Psoas muscle (tissue), 8 donors: Measurements from ENCODE around the gene FXR1. TPM values are rescaled to one million over a fixed set of nuclear protein-coding genes. Genes with fewer than 3 reads are reported as not detected.
"Not testable (repeated sequence)": the region's sequence is repeated elsewhere in the genome, so short reads cannot be mapped to it uniquely, and the experiment has no call there.

ENCODE experiments used
- ATAC-seq, 4 donors: fragments of 200-7000 bp; cut with Tn5 transposase; one replicate each; pipeline ENCODE4 v1.9.1; 2020; ENCODE audit warnings: moderate library complexity in 3 of 4, mild to moderate bottlenecking in 2 of 4
- DNase-seq, 2 donors: peaks; one replicate each; pipeline ENCODE4 v3.0.0-alpha.2; 2020
- H3K27ac ChIP-seq: fragments of 200-600 bp; one replicate; pipeline ENCODE4 v1.8.0; 2022
- H3K27me3 ChIP-seq, 3 donors: fragments of 200-600 bp in 1 of 3; one replicate each; pipeline versions ENCODE4 v1.6.1 to v1.8.0; 2013 to 2022; ENCODE audit warnings: low read length in 2 of 3, mild to moderate bottlenecking in 2 of 3, moderate library complexity in 1 of 3; ENCODE audit not compliant: insufficient read depth in 3 of 3
- H3K36me3 ChIP-seq, 2 donors: fragments of 200-600 bp in 1 of 2; one replicate each; pipeline versions ENCODE4 v1.6.1 to v1.8.0; 2013 to 2022; ENCODE audit warnings: low read depth in 1 of 2, mild to moderate bottlenecking in 1 of 2, moderate library complexity in 1 of 2; ENCODE audit not compliant: insufficient read depth in 1 of 2
- H3K4me1 ChIP-seq: fragments of 200-600 bp; one replicate; pipeline ENCODE4 v1.8.0; 2022
- H3K4me3 ChIP-seq: fragments of 200-600 bp; one replicate; pipeline ENCODE4 v1.8.0; 2022; ENCODE audit warnings: mild to moderate bottlenecking
- H3K9me3 ChIP-seq: fragments of 200-600 bp; one replicate; pipeline ENCODE4 v1.8.0; 2022
- CTCF ChIP-seq: fragments of 200-600 bp; IDR thresholded peaks from one replicate; pipeline ENCODE4 v1.8.0; 2022; ENCODE audit warnings: antibody characterized with exemption
- WGBS, 3 donors: extraction: QIAGEN DNeasy Blood & Tissue Kit; methylation state at CpG; one replicate each; pipeline versions ENCODE4 v1.1.6 to v1.1.7; 2013; 5-methylcytosine and 5-hydroxymethylcytosine counted together
- intact Hi-C, 2 donors: fragments of 100-400 bp; cut with DNase I; formaldehyde crosslinking; loops; one replicate each; pipeline versions ENCODE4 v1.11.0 to v1.14.2; 2022
- polyA plus RNA-seq, 3 donors: library from polyadenylated mRNA; stranded (reverse); fragments of 200-250 nt; gene quantifications; one replicate each; pipeline ENCODE4 v1.2.3, GENCODE V29; 2013
- total RNA-seq, 4 donors: library from RNA; stranded (reverse); fragmentation: NEBNext Ultra II Directional in 2 of 4; extraction: Animal tissue kit (Norgen Biotek cat#: 25700) in 2 of 4; gene quantifications; one replicate each; pipeline versions ENCODE4 v1.2.1 to v1.2.4, GENCODE V29; 2021 to 2023
- donor health status: healthy with polysubstance abuse.
- donor health status: DM: no; HTN: no; CAD: no; lungs with moderate emphysema.
- donor health status: Bipolar disorder and iron deficiency.
- donor health status: healthy.
- donor health status: DM: yes; HTN: yes; CAD: no.
- donor health status: DM: no; HTN: no; CAD: no.
- donor health status: DM: no; HTN: no; CAD: no.
- donor health status: DM: yes; HTN: yes; CAD: no.

FXR1 gene
- total and polyA plus RNA-seq, 7 donors = 199 to 779 (median 674) TPM

- peaks cover 3 to 55% of the 10 kb centered on the region in 2 donors for H3K36me3 ChIP-seq
- peak overlapping the region; percentile 24 for H3K27ac ChIP-seq
- intact Hi-C loops = loop anchor here (5.0 kb wide), 2 partner anchors 75 to 185 kb away; partner anchors contain the start of gene FXR1 (in 1 of the 2)
- H3K4me3 ChIP-seq = no peak overlapping the region
- peaks cover 13% of the 10 kb centered on the region for H3K4me1 ChIP-seq
- DNase-seq (no peak), ATAC-seq (no peak)
- no peak for TF ChIP-seq CTCF
- no peaks in the 10 kb centered on the region for H3K9me3 ChIP-seq
- 91 to 98% (median 95%) methylated on average over 2 of the region's 2 CpGs for WGBS, 3 donors
- H3K27me3 ChIP-seq = no peaks in the 10 kb centered on the region
These were observed 74.9 kb downstream of the FXR1 start for GRCh38 chr3:180987344-180987743.

- H3K4me1 ChIP-seq = peaks cover 13% of the 10 kb centered on the region
- ATAC-seq = peak; percentile 91 to 97 (median 96)
- intact Hi-C loops = loop anchor here (2.0 to 5.0 kb wide), 3 partner anchors 77 to 187 kb away; partner anchors contain the start of gene FXR1 (in 2 of the 2)
- TF ChIP-seq CTCF = no peak
- H3K27me3 ChIP-seq = no peaks in the 10 kb centered on the region
- H3K4me3 ChIP-seq = peak within 1 kb of the TSS; percentile 84
- DNase-seq = peak; percentile 90 to 95
- peaks cover 0 to 35% of the 10 kb centered on the region in 2 donors for H3K36me3 ChIP-seq
- WGBS, 3 donors = 0% methylated on average over 43 of the region's 43 CpGs
- no peaks in the 10 kb centered on the region for H3K9me3 ChIP-seq
- peak within 1 kb of the TSS; percentile 89 for H3K27ac ChIP-seq
These were observed 77.1 kb downstream of the FXR1 start, which contains the start of gene DNAJC19 for GRCh38 chr3:180989291-180990163. DNAJC19 (minus strand) TSS chr3:180989736; CDS start chr3:180989602, 134 bp downstream.

- 19 to 27% (median 21%) methylated on average over 2 of the region's 2 CpGs for WGBS, 3 donors
- H3K36me3 ChIP-seq = peaks cover 0 to 26% of the 10 kb centered on the region in 2 donors
- H3K4me3 ChIP-seq = peak overlapping the region; percentile 84
- intact Hi-C loops = no loop called here
- ATAC-seq (no peak), DNase-seq (no peak)
- H3K4me1 ChIP-seq = peaks cover 13% of the 10 kb centered on the region
- H3K9me3 ChIP-seq = no peaks in the 10 kb centered on the region
- H3K27ac ChIP-seq = peak overlapping the region; percentile 89
- no peaks in the 10 kb centered on the region for H3K27me3 ChIP-seq
- TF ChIP-seq CTCF = no peak
These were observed 78.0 kb downstream of the FXR1 start for GRCh38 chr3:180990505-180990904.

- Histone ChIP-seq H3K27ac (no peak overlapping the region), H3K4me3 (no peak overlapping the region), H3K9me3 (no peaks in the 10 kb centered on the region), H3K27me3 (no peaks in the 10 kb centered on the region), H3K36me3 (no peaks in the 10 kb centered on the region), H3K4me1 (no peaks in the 10 kb centered on the region)
- WGBS, 3 donors = 81 to 88% (median 87%) methylated on average over 2 of the region's 2 CpGs
- no peak for TF ChIP-seq CTCF
- ATAC-seq (no peak), DNase-seq (no peak)
- intact Hi-C loops = no loop called here
These were observed 84.0 kb downstream of the FXR1 start for GRCh38 chr3:180996415-180996932.

GRCh38 chr3:181002331-181002730, 89.9 kb downstream of the FXR1 start:
- H3K27ac ChIP-seq, H3K9me3 ChIP-seq, DNase-seq, H3K36me3 ChIP-seq, H3K4me3 ChIP-seq, H3K4me1 ChIP-seq, intact Hi-C loops, ATAC-seq, H3K27me3 ChIP-seq: not testable (repeated sequence)
- 74 to 80% (median 75%) methylated on average over 4 of the region's 4 CpGs for WGBS, 3 donors

GRCh38 chr3:181003469-181003868, 91.0 kb downstream of the FXR1 start:
- DNase-seq, H3K4me1 ChIP-seq, H3K36me3 ChIP-seq, H3K27me3 ChIP-seq, H3K27ac ChIP-seq, H3K4me3 ChIP-seq, H3K9me3 ChIP-seq, ATAC-seq, intact Hi-C loops: not testable (repeated sequence)
- 64 to 70% (median 68%) methylated on average over 2 of the region's 2 CpGs for WGBS, 3 donors
